Right atrium auricular region (tissue), 2 donors: ENCODE results near the gene C1QTNF8. TPM values are rescaled to one million over a fixed set of nuclear protein-coding genes. Genes with fewer than 3 reads are reported as not detected.

Source experiments
- DNase-seq: peaks from one replicate; pipeline ENCODE4 v3.0.0-alpha.2; 2019; ENCODE audit warnings: low spot score
- H3K27ac ChIP-seq, 2 donors: fragments of 200-600 bp; sonication (generic); 1 replicate in 1 of 2; 2 replicates in 1 of 2; pipeline ENCODE4 v1.5.1; 2016 to 2019
- H3K27me3 ChIP-seq, 2 donors: fragments of 200-600 bp; sonication (generic); one replicate each; pipeline versions ENCODE4 v1.5.1 to v1.6.0; 2017 to 2019
- H3K36me3 ChIP-seq: fragments of 200-600 bp; sonication (generic); one replicate; pipeline ENCODE4 v1.5.1; 2016
- H3K4me1 ChIP-seq, 2 donors: fragments of 200-600 bp; sonication (generic); one replicate each; pipeline versions ENCODE4 v1.5.1 to v1.6.0; 2017 to 2019
- H3K4me3 ChIP-seq, 2 donors: fragments of 200-600 bp; sonication (generic); 1 replicate in 1 of 2; 2 replicates in 1 of 2; pipeline ENCODE4 v1.5.1; 2017 to 2019; ENCODE audit warnings: mild to moderate bottlenecking in 1 of 2, moderate library complexity in 1 of 2
- H3K9me3 ChIP-seq, 2 donors: fragments of 200-600 bp; sonication (generic); one replicate each; pipeline ENCODE4 v1.5.1; 2019
- CTCF ChIP-seq, 2 donors: fragments of 200-600 bp; sonication (generic); IDR thresholded peaks; one replicate each; pipeline ENCODE4 v1.5.1; 2019; ENCODE audit warnings: antibody characterized with exemption in 2 of 2
- total RNA-seq, 2 donors: library from RNA; depleted of rRNA; stranded (reverse); fragments of >200 nt; gene quantifications; one replicate each; pipeline ENCODE4 v1.1.0, GENCODE V29; 2016

C1QTNF8 gene
- total RNA-seq, 2 donors from 2014 or later, result not detected

GRCh38 chr16:1134776-1135458 is 38.9 kb upstream of the C1QTNF8 start:
- no peak for DNase-seq
- Histone ChIP-seq H3K27me3 (no peaks in the 10 kb centered on the region), H3K4me3 (no peak overlapping the region), H3K36me3 (no peaks in the 10 kb centered on the region), H3K27ac (no peak overlapping the region), H3K4me1 (no peaks in the 10 kb centered on the region), H3K9me3 (no peaks in the 10 kb centered on the region)
- no peak for TF ChIP-seq CTCF (IDR thresholded peaks at IDR 0.05)

GRCh38 chr16:1133810-1134520 is 37.9 kb upstream of the C1QTNF8 start:
- Histone ChIP-seq H3K36me3 (no peaks in the 10 kb centered on the region), H3K9me3 (no peaks in the 10 kb centered on the region)
- DNase-seq, result no peak

GRCh38 chr16:1133271-1133670 is 37.2 kb upstream of the C1QTNF8 start:
- no peaks in the 10 kb centered on the region for H3K36me3 ChIP-seq
- H3K9me3 ChIP-seq, result no peaks in the 10 kb centered on the region
- no peak overlapping the region for H3K4me3 ChIP-seq
- no peaks in the 10 kb centered on the region for H3K27me3 ChIP-seq
- TF ChIP-seq CTCF (IDR thresholded peaks at IDR 0.05), result no peak
- no peak for DNase-seq
- H3K27ac ChIP-seq, result no peak overlapping the region
- no peaks in the 10 kb centered on the region for H3K4me1 ChIP-seq

More at GRCh38 chr16:1133810-1134520, 37.9 kb upstream of the C1QTNF8 start:
- TF ChIP-seq CTCF (IDR thresholded peaks at IDR 0.05), result no peak
- H3K4me3 ChIP-seq, result no peak overlapping the region
- no peak overlapping the region for H3K27ac ChIP-seq
- no peaks in the 10 kb centered on the region for H3K27me3 ChIP-seq
- no peaks in the 10 kb centered on the region for H3K4me1 ChIP-seq

GRCh38 chr16:1132431-1132830 is 36.4 kb upstream of the C1QTNF8 start:
- H3K4me3 ChIP-seq, result no peak overlapping the region
- no peak for TF ChIP-seq CTCF (IDR thresholded peaks at IDR 0.05)
- no peaks in the 10 kb centered on the region for H3K4me1 ChIP-seq
- no peaks in the 10 kb centered on the region for H3K27me3 ChIP-seq
- no peak for DNase-seq
- H3K9me3 ChIP-seq, result no peaks in the 10 kb centered on the region
- no peaks in the 10 kb centered on the region for H3K36me3 ChIP-seq
- no peak overlapping the region for H3K27ac ChIP-seq

GRCh38 chr16:1131378-1131994 is 35.4 kb upstream of the C1QTNF8 start:
- no peak for DNase-seq
- no peak for TF ChIP-seq CTCF (IDR thresholded peaks at IDR 0.05)
- Histone ChIP-seq H3K4me3 (no peak overlapping the region), H3K4me1 (no peaks in the 10 kb centered on the region), H3K36me3 (no peaks in the 10 kb centered on the region), H3K27ac (no peak overlapping the region), H3K9me3 (no peaks in the 10 kb centered on the region), H3K27me3 (no peaks in the 10 kb centered on the region)
